CD4-positive, CD25-positive, alpha-beta regulatory T cell (primary cell): ENCODE results near the gene FSTL4. TPM values are rescaled to one million over a fixed set of nuclear protein-coding genes. Genes with fewer than 3 reads are reported as not detected.

Experiments
- ATAC-seq, 2 donors: fragments of 150-1000 bp; cut with Tn5 transposase; one replicate each; pipeline ENCODE4 v1.10.0; 2021; ENCODE audit warnings: low read depth in 2 of 2, moderate number of reproducible peaks in 2 of 2, moderate library complexity in 1 of 2
- DNase-seq, 3 donors: peaks; one replicate each; pipeline versions ENCODE4 v3.0.0 to v3.0.0-alpha.2; 2012 to 2022; ENCODE audit warnings: mixed read lengths in 1 of 3
- H3K27ac ChIP-seq: one replicate; pipeline ENCODE4 v1.7.0; 2013; ENCODE audit warnings: mild to moderate bottlenecking, low read length; ENCODE audit not compliant: insufficient read depth, poor library complexity, severe bottlenecking
- H3K27me3 ChIP-seq: one replicate; pipeline ENCODE4 v1.7.0; 2013; ENCODE audit warnings: low read length; ENCODE audit not compliant: control insufficient read depth, insufficient read depth
- H3K36me3 ChIP-seq: one replicate; pipeline ENCODE4 v1.7.0; 2013; ENCODE audit warnings: mild to moderate bottlenecking, low read length, moderate library complexity; ENCODE audit not compliant: control insufficient read depth, insufficient read depth
- H3K4me1 ChIP-seq: 2 replicates; pipeline ENCODE4 v1.7.0; 2013; ENCODE audit warnings: mild to moderate bottlenecking, low read length; ENCODE audit not compliant: insufficient read depth, control insufficient read depth, poor library complexity, severe bottlenecking
- H3K4me3 ChIP-seq: one replicate; pipeline ENCODE4 v1.7.0; 2013; ENCODE audit warnings: low read depth, mild to moderate bottlenecking, low read length, moderate library complexity
- H3K9me3 ChIP-seq, 2 experiments: 1 replicate in 1 of 2; 2 replicates in 1 of 2; pipeline ENCODE4 v1.7.0; 2013; ENCODE audit warnings: low read length in 2 of 2, mild to moderate bottlenecking in 1 of 2, moderate library complexity in 1 of 2; ENCODE audit not compliant: control insufficient read depth in 2 of 2
- H3K27ac Mint-ChIP-seq, 3 donors: one replicate each; pipeline ENCODE4 v1.8.0; 2020 to 2022; ENCODE audit warnings: mild to moderate bottlenecking in 3 of 3, mixed read lengths in 3 of 3, moderate library complexity in 2 of 3
- H3K27me3 Mint-ChIP-seq: one replicate; pipeline ENCODE4 v1.8.0; 2022; ENCODE audit warnings: mild to moderate bottlenecking, mixed read lengths
- H3K36me3 Mint-ChIP-seq: one replicate; pipeline ENCODE4 v1.8.0; 2020; ENCODE audit warnings: mixed read lengths
- H3K4me1 Mint-ChIP-seq, 4 donors: one replicate each; pipeline ENCODE4 v1.8.0; 2020 to 2022; ENCODE audit warnings: mixed read lengths in 4 of 4, mild to moderate bottlenecking in 1 of 4
- H3K4me3 Mint-ChIP-seq, 4 donors: one replicate each; pipeline ENCODE4 v1.8.0; 2020 to 2022; ENCODE audit warnings: mild to moderate bottlenecking in 4 of 4, mixed read lengths in 4 of 4, moderate library complexity in 3 of 4
- H3K9me3 Mint-ChIP-seq, 7 donors: one replicate each; pipeline ENCODE4 v1.8.0; 2020 to 2022; ENCODE audit warnings: mixed read lengths in 7 of 7, mild to moderate bottlenecking in 3 of 7, moderate library complexity in 2 of 7
- polyA plus RNA-seq, 4 donors: library from polyadenylated mRNA; unstranded; fragments of 300-500 nt; fragmentation: Illumina TruSeq; gene quantifications; one replicate each; pipeline ENCODE4 v1.2.3, GENCODE V29; 2021
- total RNA-seq: library from RNA; stranded (reverse); gene quantifications from one replicate; pipeline ENCODE4 v1.2.3, GENCODE V29; 2022

FSTL4 gene
- total and polyA plus RNA-seq, 5 donors from 2014 or later = 0.57 TPM; not detected in 4

DNA sequence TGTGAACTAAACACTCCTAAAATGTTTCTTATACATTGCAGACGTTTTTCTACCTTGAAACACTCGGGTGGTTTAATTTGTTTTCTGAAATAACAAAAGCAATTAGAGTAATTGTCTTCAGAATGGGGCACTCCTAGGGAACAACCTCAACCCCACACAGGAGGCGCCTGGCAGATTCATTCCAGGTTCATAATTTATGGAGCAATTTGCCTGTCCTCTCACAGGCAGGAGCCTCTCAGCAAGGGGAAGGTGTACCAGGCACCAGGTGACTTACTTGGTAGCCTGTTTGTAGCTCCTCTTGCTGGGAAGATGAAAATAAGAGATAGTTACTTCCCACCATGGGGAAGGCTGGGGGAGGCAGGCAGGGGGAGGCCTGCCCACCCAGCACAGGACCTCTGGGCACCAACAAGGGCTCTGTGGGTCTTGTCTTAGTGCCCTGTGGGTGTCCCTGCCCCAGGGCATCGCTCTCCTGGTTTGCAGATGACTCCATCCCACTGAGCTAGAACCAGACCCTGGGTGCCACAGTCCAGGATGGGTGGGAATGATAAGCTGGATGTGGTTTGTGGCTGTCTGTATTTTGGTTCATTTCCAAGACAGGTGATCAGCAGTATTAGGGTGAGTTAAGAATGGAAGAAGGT is 144.4 kb downstream of the FSTL4 start:
- H3K27ac ChIP-seq = no peak overlapping the region
- Mint-ChIP-seq H3K36me3 (no peaks in the 10 kb centered on the region), H3K9me3 (no peaks in the 10 kb centered on the region), H3K4me3 (no peak overlapping the region), H3K27me3 (peaks cover 8% of the 10 kb centered on the region), H3K4me1 (no peaks in the 10 kb centered on the region), H3K27ac (no peak overlapping the region)
- ATAC-seq = no peak
- DNase-seq = no peak
- no peak overlapping the region for H3K4me3 ChIP-seq
- H3K9me3 ChIP-seq = no peaks in the 10 kb centered on the region
- no peaks in the 10 kb centered on the region for H3K27me3 ChIP-seq
- no peaks in the 10 kb centered on the region for H3K4me1 ChIP-seq
- H3K36me3 ChIP-seq = no peaks in the 10 kb centered on the region

DNA sequence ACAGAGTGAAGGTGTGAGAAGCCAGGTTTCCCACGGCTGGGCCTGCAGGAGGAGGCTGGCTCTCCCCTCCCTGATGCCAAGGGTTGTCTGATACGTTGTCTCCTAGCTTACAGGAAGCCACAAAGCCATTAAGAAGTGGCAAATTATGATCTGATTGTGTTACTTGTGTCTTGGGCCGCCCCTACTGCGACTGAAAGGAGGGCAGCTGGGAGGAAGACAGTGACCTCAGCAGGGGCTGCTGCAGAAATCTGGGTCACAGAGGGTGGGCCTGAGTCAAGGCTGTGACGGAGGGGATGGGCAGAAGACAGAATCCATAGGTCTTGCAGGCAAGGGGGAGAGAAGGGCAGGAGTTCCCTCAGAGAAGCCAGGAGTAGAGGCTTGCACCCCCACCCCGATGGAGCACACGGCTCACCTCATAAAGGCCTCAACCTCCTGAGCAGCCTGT is 145.0 kb downstream of the FSTL4 start:
- H3K27me3 ChIP-seq = no peaks in the 10 kb centered on the region
- ATAC-seq = peak in 1 of 2 donors; percentile 6
- no peaks in the 10 kb centered on the region for H3K4me1 ChIP-seq
- no peaks in the 10 kb centered on the region for H3K36me3 Mint-ChIP-seq
- H3K27me3 Mint-ChIP-seq = peaks cover 8% of the 10 kb centered on the region
- no peak overlapping the region for H3K4me3 ChIP-seq
- no peaks in the 10 kb centered on the region for H3K36me3 ChIP-seq
- H3K27ac ChIP-seq = no peak overlapping the region
- H3K27ac Mint-ChIP-seq = no peak overlapping the region
- no peaks in the 10 kb centered on the region for H3K9me3 Mint-ChIP-seq
- H3K4me3 Mint-ChIP-seq = no peak overlapping the region
- no peaks in the 10 kb centered on the region for H3K9me3 ChIP-seq
- no peaks in the 10 kb centered on the region for H3K4me1 Mint-ChIP-seq
- no peak for DNase-seq

DNA sequence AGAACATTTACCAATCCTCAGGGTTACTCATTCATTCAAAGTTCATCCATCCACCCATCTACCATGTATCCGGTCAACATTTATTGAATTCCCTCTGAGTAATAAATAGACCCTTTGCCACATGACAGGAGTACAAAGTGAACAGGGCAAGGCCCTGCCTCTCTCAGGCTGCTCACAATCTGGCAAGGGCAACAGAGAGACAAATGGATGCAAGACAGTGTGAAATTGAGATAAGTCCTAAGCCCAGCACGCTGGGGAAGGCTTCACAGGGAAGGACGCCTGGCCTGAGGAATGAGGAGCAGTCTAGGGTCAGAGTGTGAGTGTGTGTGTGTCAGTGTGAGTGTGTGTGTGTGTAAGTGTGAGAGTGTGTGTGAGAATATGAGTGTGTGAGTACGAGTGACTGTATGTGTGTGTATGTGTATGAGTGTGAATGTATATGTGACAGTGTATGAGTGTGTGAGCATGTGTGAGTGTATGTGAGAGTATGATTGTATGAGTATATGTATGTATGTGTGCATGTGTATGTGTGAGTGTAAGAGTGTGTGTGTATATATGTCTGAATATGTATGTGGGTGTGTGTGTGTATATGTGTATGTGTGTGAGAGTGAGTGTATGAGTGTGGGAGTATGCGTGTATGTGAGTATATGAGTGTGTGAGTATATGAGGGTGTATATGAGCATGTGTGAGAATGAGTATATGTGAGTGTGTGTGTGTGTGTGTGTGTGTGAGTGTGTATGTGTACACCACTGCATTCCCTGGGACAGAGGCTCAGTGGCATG is 145.6 kb downstream of the FSTL4 start:
- Mint-ChIP-seq H3K9me3 (no peaks in the 10 kb centered on the region), H3K36me3 (no peaks in the 10 kb centered on the region), H3K27me3 (peaks cover 8% of the 10 kb centered on the region), H3K4me1 (no peaks in the 10 kb centered on the region), H3K27ac (no peak overlapping the region), H3K4me3 (no peak overlapping the region)
- H3K27me3 ChIP-seq = no peaks in the 10 kb centered on the region
- no peak overlapping the region for H3K4me3 ChIP-seq
- H3K4me1 ChIP-seq = no peaks in the 10 kb centered on the region
- DNase-seq (no peak), ATAC-seq (peak in 1 of 2 donors; percentile 21)
- no peaks in the 10 kb centered on the region for H3K36me3 ChIP-seq
- no peak overlapping the region for H3K27ac ChIP-seq
- H3K9me3 ChIP-seq = no peaks in the 10 kb centered on the region

GRCh38 chr5:133464013-133464412 is 148.3 kb downstream of the FSTL4 start:
- H3K27ac ChIP-seq = no peak overlapping the region
- H3K9me3 Mint-ChIP-seq = no peaks in the 10 kb centered on the region
- no peaks in the 10 kb centered on the region for H3K36me3 ChIP-seq
- no peaks in the 10 kb centered on the region for H3K9me3 ChIP-seq
- no peak overlapping the region for H3K4me3 ChIP-seq
- ATAC-seq = no peak
- no peaks in the 10 kb centered on the region for H3K4me1 Mint-ChIP-seq
- H3K4me3 Mint-ChIP-seq = no peak overlapping the region
- no peak overlapping the region for H3K27ac Mint-ChIP-seq
- H3K27me3 Mint-ChIP-seq = peaks cover 3% of the 10 kb centered on the region
- H3K4me1 ChIP-seq = no peaks in the 10 kb centered on the region
- no peaks in the 10 kb centered on the region for H3K36me3 Mint-ChIP-seq
- DNase-seq = no peak
- no peaks in the 10 kb centered on the region for H3K27me3 ChIP-seq

GRCh38 chr5:133461796-133462516 is 150.4 kb downstream of the FSTL4 start:
- DNase-seq = no peak
- H3K9me3 Mint-ChIP-seq = no peaks in the 10 kb centered on the region
- no peak for ATAC-seq
- Histone ChIP-seq H3K4me3 (no peak overlapping the region), H3K27me3 (no peaks in the 10 kb centered on the region), H3K27ac (no peak overlapping the region), H3K9me3 (no peaks in the 10 kb centered on the region), H3K4me1 (no peaks in the 10 kb centered on the region), H3K36me3 (no peaks in the 10 kb centered on the region)
- no peaks in the 10 kb centered on the region for H3K36me3 Mint-ChIP-seq
- H3K4me3 Mint-ChIP-seq = no peak overlapping the region
- no peak overlapping the region for H3K27ac Mint-ChIP-seq
- no peaks in the 10 kb centered on the region for H3K27me3 Mint-ChIP-seq
- no peaks in the 10 kb centered on the region for H3K4me1 Mint-ChIP-seq

GRCh38 chr5:133460172-133460758 is 152.1 kb downstream of the FSTL4 start:
- ATAC-seq (no peak), DNase-seq (peak in 1 of 3 donors; percentile 25)
- H3K27me3 Mint-ChIP-seq = peaks cover 6% of the 10 kb centered on the region
- no peaks in the 10 kb centered on the region for H3K36me3 Mint-ChIP-seq
- Histone ChIP-seq H3K27ac (no peak overlapping the region), H3K4me3 (no peak overlapping the region), H3K36me3 (no peaks in the 10 kb centered on the region), H3K9me3 (no peaks in the 10 kb centered on the region), H3K4me1 (no peaks in the 10 kb centered on the region), H3K27me3 (no peaks in the 10 kb centered on the region)
- no peak overlapping the region for H3K4me3 Mint-ChIP-seq
- no peak overlapping the region for H3K27ac Mint-ChIP-seq
- H3K9me3 Mint-ChIP-seq = no peaks in the 10 kb centered on the region
- H3K4me1 Mint-ChIP-seq = no peaks in the 10 kb centered on the region

DNA sequence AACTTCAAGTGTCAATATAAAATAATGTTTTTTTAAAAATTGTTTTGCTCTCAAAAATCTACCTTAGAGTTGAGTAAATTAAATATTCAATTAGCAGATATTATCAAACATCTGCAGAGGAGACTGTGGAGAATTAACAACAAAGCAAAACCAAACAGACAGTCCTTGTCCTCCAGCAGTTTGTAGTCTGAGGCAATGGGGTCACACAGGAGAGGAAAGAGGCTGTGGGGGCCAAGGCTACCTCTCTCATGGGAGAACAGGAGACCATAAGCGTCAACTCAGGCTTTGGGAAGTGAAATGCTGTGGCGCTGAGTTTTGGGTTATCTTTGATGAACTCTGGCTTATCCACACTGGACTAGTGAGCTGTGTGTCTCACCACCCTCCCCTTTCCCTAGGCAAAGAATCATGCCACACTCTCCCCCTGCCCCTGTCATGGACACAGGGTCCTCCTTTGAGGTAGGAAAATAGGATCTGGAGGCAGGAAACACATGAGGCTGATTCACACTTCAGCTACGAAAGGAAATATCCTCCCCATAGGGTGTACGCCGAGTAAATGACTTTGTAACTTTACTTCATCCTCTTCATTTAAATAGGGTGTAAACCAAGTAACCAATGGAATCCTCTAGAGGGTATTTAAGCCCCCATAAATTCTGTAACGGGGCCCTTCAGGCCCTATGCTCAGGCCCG is 152.7 kb downstream of the FSTL4 start:
- H3K9me3 Mint-ChIP-seq = no peaks in the 10 kb centered on the region
- ATAC-seq = no peak
- no peak overlapping the region for H3K27ac ChIP-seq
- H3K36me3 ChIP-seq = no peaks in the 10 kb centered on the region
- H3K4me1 Mint-ChIP-seq = no peaks in the 10 kb centered on the region
- H3K27me3 ChIP-seq = no peaks in the 10 kb centered on the region
- H3K4me3 Mint-ChIP-seq = no peak overlapping the region
- H3K9me3 ChIP-seq = no peaks in the 10 kb centered on the region
- H3K4me3 ChIP-seq = no peak overlapping the region
- DNase-seq = no peak
- no peaks in the 10 kb centered on the region for H3K36me3 Mint-ChIP-seq
- H3K27me3 Mint-ChIP-seq = peaks cover 6% of the 10 kb centered on the region
- no peak overlapping the region for H3K27ac Mint-ChIP-seq
- no peaks in the 10 kb centered on the region for H3K4me1 ChIP-seq
